H1 (cell line): ENCODE results near the gene TMEM161B. TPM values are rescaled to one million over a fixed set of nuclear protein-coding genes. Genes with fewer than 3 reads are reported as not detected.

Experiments used
- CTCF ChIA-PET: fragments of 300-600 bp; sonication (Branson Sonifier 250); formaldehyde crosslinking; loops from one replicate; lab custom pipeline; 2021; ENCODE audit not compliant: partially characterized antibody; lab: Charles Lee
- POLR2A ChIA-PET: fragments of 300-600 bp; sonication (Branson Sonifier 250); formaldehyde crosslinking; loops from one replicate; lab custom pipeline; 2021; ENCODE audit warnings: inconsistent platforms; ENCODE audit not compliant: partially characterized antibody; lab: Charles Lee
- DNase-seq, 2 experiments: peaks; one replicate each; pipeline versions ENCODE4 v3.0.0 to v3.0.0-alpha.2; 2010 to 2022; ENCODE audit warnings: low spot score in 2 of 2, low read depth in 1 of 2, mixed read lengths in 1 of 2
- FAIRE-seq: peaks from 2 replicates; lab custom pipeline; 2011; peaks lifted over from hg19 to GRCh38; lab: Jason Lieb, UNC
- H2AFZ ChIP-seq: 2 replicates; pipeline ENCODE4 v1.8.1; 2012; ENCODE audit warnings: low read length, inconsistent platforms
- H2AK5ac ChIP-seq: 2 replicates; pipeline ENCODE4 v1.6.1; 2013; ENCODE audit warnings: low read depth, low read length
- H2BK120ac ChIP-seq: replicated peaks from 2 replicates; pipeline ENCODE3; 2013; ENCODE audit warnings: low read depth, low read length, inconsistent platforms
- H2BK12ac ChIP-seq: 2 replicates; pipeline ENCODE4 v1.6.1; 2013; ENCODE audit warnings: low read depth, low read length
- H2BK15ac ChIP-seq: 2 replicates; pipeline ENCODE4 v1.6.1; 2013; ENCODE audit warnings: low read length
- H2BK20ac ChIP-seq: 2 replicates; pipeline ENCODE4 v1.6.1; 2013; ENCODE audit warnings: low read length
- H2BK5ac ChIP-seq: 2 replicates; pipeline ENCODE4 v1.6.1; 2013; ENCODE audit warnings: low read depth, low read length
- H3K14ac ChIP-seq: 2 replicates; pipeline ENCODE4 v1.6.1; 2013; ENCODE audit warnings: inconsistent platforms; ENCODE audit not compliant: insufficient read length
- H3K18ac ChIP-seq: 2 replicates; pipeline ENCODE4 v1.6.1; 2013; ENCODE audit warnings: low read length; ENCODE audit errors: extremely low read depth
- H3K23ac ChIP-seq: 2 replicates; pipeline ENCODE4 v1.6.1; 2013; ENCODE audit warnings: inconsistent platforms; ENCODE audit not compliant: insufficient read length
- H3K23me2 ChIP-seq: 2 replicates; pipeline ENCODE4 v1.6.1; 2013; ENCODE audit warnings: low read depth, low read length
- H3K27ac ChIP-seq: 2 replicates; pipeline ENCODE4 v1.6.1; 2011; ENCODE audit warnings: low read depth, low read length, inconsistent platforms
- H3K27me3 ChIP-seq, 4 experiments: replicated peaks in 1 of 4; 1 replicate in 1 of 4; 2 replicates in 3 of 4; pipeline versions ENCODE4 v1.6.1 to v1.8.1; 2011 to 2013; ENCODE audit warnings: low read length in 3 of 4, mild to moderate bottlenecking in 3 of 4, inconsistent platforms in 2 of 4, mixed read lengths in 2 of 4, moderate library complexity in 1 of 4; ENCODE audit not compliant: control insufficient read depth in 3 of 4, insufficient read depth in 3 of 4; ENCODE audit errors: extremely low read depth in 1 of 4
- H3K36me3 ChIP-seq, 4 experiments: 2 replicates each; pipeline versions ENCODE4 v1.6.1 to v1.8.1; 2011 to 2013; ENCODE audit warnings: mild to moderate bottlenecking in 4 of 4, low read length in 3 of 4, moderate library complexity in 2 of 4, control low read depth in 1 of 4, inconsistent platforms in 1 of 4; ENCODE audit not compliant: insufficient read depth in 4 of 4, control insufficient read depth in 2 of 4
- H3K4ac ChIP-seq: replicated peaks from 2 replicates; pipeline ENCODE3; 2013; ENCODE audit warnings: low read length, low read depth, mixed read lengths, inconsistent platforms; ENCODE audit not compliant: insufficient read length
- H3K4me1 ChIP-seq, 4 experiments: replicated peaks in 1 of 4; 1 replicate in 1 of 4; 2 replicates in 3 of 4; pipeline versions ENCODE4 v1.6.1 to v1.8.1; 2011 to 2013; ENCODE audit warnings: low read length in 3 of 4, inconsistent platforms in 2 of 4, mixed read lengths in 1 of 4; ENCODE audit not compliant: insufficient read depth in 4 of 4, control insufficient read depth in 3 of 4
- H3K4me2 ChIP-seq, 2 experiments: 2 replicates each; pipeline versions ENCODE4 v1.6.1 to v1.8.1; 2011 to 2013; ENCODE audit warnings: low read depth in 2 of 2, low read length in 2 of 2, control low read depth in 1 of 2, inconsistent platforms in 1 of 2, mild to moderate bottlenecking in 1 of 2; ENCODE audit not compliant: insufficient read depth in 1 of 2
- H3K4me3 ChIP-seq, 4 experiments: fragments of 200-600, 300-600 bp in 1 of 4; sonication (generic), shearing (Covaris generic), sonication (Bioruptor Twin) in 1 of 4; 2 replicates each; pipeline versions ENCODE4 v1.5.1 to v1.8.1; 2011 to 2016; ENCODE audit warnings: low read length in 4 of 4, low read depth in 3 of 4, control low read depth in 2 of 4, inconsistent platforms in 2 of 4, mild to moderate bottlenecking in 2 of 4, mixed read lengths in 1 of 4, moderate library complexity in 1 of 4; ENCODE audit not compliant: insufficient read depth in 2 of 4; ENCODE audit errors: extremely low read depth in 1 of 4
- H3K56ac ChIP-seq: replicated peaks from 2 replicates; pipeline ENCODE3; 2013; ENCODE audit warnings: low read depth, mild to moderate bottlenecking, mixed read lengths, low read length, inconsistent platforms; ENCODE audit not compliant: insufficient read length
- H3K79me1 ChIP-seq: 2 replicates; pipeline ENCODE4 v1.6.1; 2013; ENCODE audit warnings: low read depth, low read length, control low read depth
- H3K79me2 ChIP-seq, 2 experiments: 2 replicates each; pipeline versions ENCODE4 v1.6.1 to v1.8.1; 2012 to 2013; ENCODE audit warnings: low read length in 2 of 2, mild to moderate bottlenecking in 2 of 2, inconsistent platforms in 1 of 2; ENCODE audit not compliant: insufficient read depth in 2 of 2, control insufficient read depth in 1 of 2
- H3K9ac ChIP-seq, 4 experiments: replicated peaks in 1 of 4; 1 replicate in 1 of 4; 2 replicates in 3 of 4; pipeline versions ENCODE4 v1.6.1 to v1.8.1; 2011 to 2013; ENCODE audit warnings: low read depth in 3 of 4, low read length in 3 of 4, control low read depth in 2 of 4, mild to moderate bottlenecking in 2 of 4, moderate library complexity in 2 of 4, inconsistent platforms in 1 of 4; ENCODE audit errors: extremely low read depth in 1 of 4
- H3K9me3 ChIP-seq, 2 experiments: 2 replicates each; pipeline versions ENCODE4 v1.6.1 to v1.8.1; 2012 to 2013; ENCODE audit warnings: mild to moderate bottlenecking in 2 of 2, moderate library complexity in 2 of 2, control low read depth in 1 of 2, inconsistent platforms in 1 of 2, low read depth in 1 of 2, low read length in 1 of 2, mixed read lengths in 1 of 2; ENCODE audit not compliant: insufficient read depth in 2 of 2
- H4K20me1 ChIP-seq, 2 experiments: replicated peaks in 1 of 2; 2 replicates each; pipeline versions ENCODE3 to v1.8.1; 2011 to 2013; ENCODE audit warnings: inconsistent platforms in 2 of 2, low read length in 2 of 2, mild to moderate bottlenecking in 1 of 2; ENCODE audit not compliant: insufficient read depth in 2 of 2, control insufficient read depth in 1 of 2
- H4K5ac ChIP-seq: 2 replicates; pipeline ENCODE4 v1.6.1; 2013; ENCODE audit warnings: low read length, low read depth, mixed read lengths, inconsistent platforms; ENCODE audit not compliant: insufficient read length
- H4K8ac ChIP-seq: 2 replicates; pipeline ENCODE4 v1.8.0; 2013; ENCODE audit warnings: mild to moderate bottlenecking, moderate library complexity, low read length, inconsistent platforms; ENCODE audit not compliant: insufficient read depth; ENCODE audit errors: extremely low read depth
- H4K91ac ChIP-seq: replicated peaks from 2 replicates; pipeline ENCODE3; 2013; ENCODE audit warnings: low read length, mixed read lengths, inconsistent platforms; ENCODE audit not compliant: insufficient read length
- ATF2 ChIP-seq: IDR thresholded peaks from 2 replicates; pipeline ENCODE4 v1.6.1; 2012; ENCODE audit warnings: low read length, inconsistent platforms
- ATF3 ChIP-seq: IDR thresholded peaks from 2 replicates; pipeline ENCODE4 v1.6.1; 2011; ENCODE audit warnings: low read depth, mild to moderate bottlenecking, low read length; ENCODE audit not compliant: insufficient read depth
- BCL11A ChIP-seq, 2 experiments: IDR thresholded peaks; one replicate each; pipeline ENCODE4 v1.6.1; 2011; ENCODE audit warnings: low read depth in 2 of 2, low read length in 2 of 2, mild to moderate bottlenecking in 2 of 2
- CTBP2 ChIP-seq: IDR thresholded peaks from 2 replicates; pipeline ENCODE4 v1.7.0; 2011; ENCODE audit warnings: borderline replicate concordance, mild to moderate bottlenecking, moderate library complexity, mixed read lengths, low read length; ENCODE audit not compliant: insufficient read depth, insufficient read length
- FOSL1 ChIP-seq: IDR thresholded peaks from 2 replicates; pipeline ENCODE4 v1.6.1; 2011; ENCODE audit warnings: mild to moderate bottlenecking, low read depth, low read length, moderate library complexity; ENCODE audit not compliant: insufficient read depth
- NRF1 ChIP-seq: IDR thresholded peaks from 2 replicates; pipeline ENCODE4 v1.6.1; 2011; ENCODE audit warnings: mild to moderate bottlenecking, low read depth, low read length, improper control_type of control experiment
- PHF8 ChIP-seq: fragments of 200-600 bp; sonication (generic); conservative IDR thresholded peaks from 2 replicates; pipeline ENCODE4 v1.7.1; 2012; ENCODE audit warnings: low read depth, mild to moderate bottlenecking, inconsistent platforms, low read length, moderate library complexity
- SIRT6 ChIP-seq: IDR thresholded peaks from one replicate; pipeline ENCODE4 v1.7.1; 2012; ENCODE audit warnings: low read length, inconsistent platforms
- SP4 ChIP-seq: IDR thresholded peaks from 2 replicates; pipeline ENCODE4 v1.6.1; 2012; ENCODE audit warnings: low read length, inconsistent platforms
- YY1 ChIP-seq: IDR thresholded peaks from 2 replicates; pipeline ENCODE4 v1.6.1; 2011; ENCODE audit warnings: low read depth, mild to moderate bottlenecking, low read length
- polyA plus RNA-seq, 7 experiments: library from polyadenylated mRNA; depleted of rRNA in 3 of 7; stranded (reverse) in 5 of 7; unstranded in 2 of 7; fragments of >200 nt in 5 of 7; fragments of 200-250 nt in 2 of 7; gene quantifications; 1 replicate in 5 of 7; 2 replicates in 1 of 7; 4 replicates in 1 of 7; pipeline versions ENCODE4 v1.2.1 to v1.2.3, GENCODE V29; 2011 to 2013; ENCODE audit warnings: missing spikeins in 2 of 7, mixed read lengths in 2 of 7
- total RNA-seq: library from RNA; stranded (reverse); fragmentation: NEBNext Ultra II Directional; extraction: Animal tissue kit (Norgen Biotek cat#: 25700); gene quantifications from 2 replicates; pipeline ENCODE4 v1.2.1, GENCODE V29; 2021

Gene TMEM161B
- total and polyA plus RNA-seq, 2 of the 8 experiments (the other 6 are each of a cell fraction or from before 2014, with no cell fraction given) = 7.4 to 13.8 TPM

- Histone ChIP-seq H4K8ac (no peak overlapping the region), H3K23ac (no peak overlapping the region), H3K9me3 (no peaks in the 10 kb centered on the region), H2AFZ (no peak overlapping the region), H2BK12ac (no peak overlapping the region), H2BK5ac (no peak overlapping the region), H3K23me2 (no peaks in the 10 kb centered on the region), H3K79me1 (no peaks in the 10 kb centered on the region; the same call in 1 of the 2 replicates), H4K20me1 (no peaks in the 10 kb centered on the region), H4K5ac (no peak overlapping the region), H3K27me3 (no peaks in the 10 kb centered on the region; a peak in 1 of 7 replicates), H3K4me2 (no peak overlapping the region), H2AK5ac (no peak overlapping the region), H3K4ac (no peak overlapping the region), H3K36me3 (peaks cover 0 to 41% (median 15%) of the 10 kb centered on the region in 4 experiments; a peak in 4 of 8 replicates), H2BK15ac (no peak overlapping the region), H3K9ac (no peak overlapping the region), H2BK20ac (no peak overlapping the region), H4K91ac (no peak overlapping the region), H3K14ac (no peak overlapping the region), H3K56ac (no peak overlapping the region), H2BK120ac (no peak overlapping the region), H3K18ac (no peak overlapping the region), H3K4me3 (no peak overlapping the region), H3K4me1 (peaks cover 0 to 2% (median under 1%) of the 10 kb centered on the region in 4 experiments; a peak in 2 of 7 replicates), H3K27ac (no peak overlapping the region), H3K79me2 (peaks cover 0 to 10% of the 10 kb centered on the region in 2 experiments; a peak in 2 of 4 replicates)
- DNase-seq (no peak), FAIRE-seq (no peak)
- TF ChIP-seq SP4 (no peak), NRF1 (no peak), SIRT6 (no peak), ATF3 (no peak), PHF8 (no peak), CTBP2 (no peak), BCL11A (IDR thresholded peaks at IDR 0.05; ENCODE audit: low read depth in 2 of 2, low read length in 2 of 2) (no peak), FOSL1 (no peak), ATF2 (no peak), YY1 (no peak)
- POLR2A ChIA-PET = no interaction called here
- CTCF ChIA-PET = interaction anchor here (0.9 kb wide), 1 partner anchor 415 kb away, joined by 3 read pairs; no protein-coding TSS in a partner anchor
Measured at GRCh38 chr5:88275581-88275980, 6.9 kb upstream of the TMEM161B start.
